HTERT RPE-1 (cell line): ENCODE measurements around the gene CD63.

ENCODE experiments used
- in situ Hi-C: fragments of 300-500 bp; cut with MboI; formaldehyde crosslinking; loops from 4 replicates; pipeline ENCODE4 v1.14.3; 2020; ENCODE audit warnings: low sequenced_read_pairs

Gene CD63

DNA sequence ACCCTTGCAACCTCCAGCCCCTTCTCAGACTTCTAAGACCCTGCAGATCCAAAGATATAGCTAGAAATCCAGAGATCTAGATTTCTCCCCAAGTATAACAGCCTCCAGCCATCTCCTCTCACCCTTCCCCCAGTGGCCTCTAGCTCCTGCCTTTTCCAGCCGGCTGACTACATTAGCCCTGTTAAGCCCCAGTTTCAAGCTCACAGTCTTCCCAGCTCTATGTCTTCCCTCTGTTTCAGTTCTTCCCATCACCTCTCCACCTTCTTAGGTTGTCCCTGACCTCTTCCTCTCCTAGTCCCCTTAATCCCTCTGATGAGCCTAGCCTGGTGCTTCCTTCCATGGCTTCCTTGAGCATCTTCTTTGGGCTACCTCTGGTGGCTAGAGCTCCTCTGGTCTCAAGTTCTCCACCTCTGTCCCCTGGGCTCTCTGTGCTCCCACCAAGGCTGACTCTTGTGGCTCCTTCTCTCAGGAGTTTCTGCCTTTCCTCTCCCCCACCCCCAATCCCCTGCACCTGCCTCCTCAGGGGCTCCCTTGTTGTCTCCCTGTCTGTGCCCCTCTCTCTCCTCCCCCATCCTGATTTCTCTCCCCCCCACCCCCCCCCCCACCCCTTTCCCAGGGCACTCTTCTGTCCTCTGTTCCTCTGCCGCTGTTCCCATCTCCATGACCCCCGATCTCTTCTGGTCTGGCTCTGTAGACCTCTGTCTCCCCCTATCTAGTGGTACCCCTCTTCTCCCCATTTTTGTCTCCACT lies 13.3 kb upstream of the CD63 start:
- in situ Hi-C loops: no loop called here

DNA sequence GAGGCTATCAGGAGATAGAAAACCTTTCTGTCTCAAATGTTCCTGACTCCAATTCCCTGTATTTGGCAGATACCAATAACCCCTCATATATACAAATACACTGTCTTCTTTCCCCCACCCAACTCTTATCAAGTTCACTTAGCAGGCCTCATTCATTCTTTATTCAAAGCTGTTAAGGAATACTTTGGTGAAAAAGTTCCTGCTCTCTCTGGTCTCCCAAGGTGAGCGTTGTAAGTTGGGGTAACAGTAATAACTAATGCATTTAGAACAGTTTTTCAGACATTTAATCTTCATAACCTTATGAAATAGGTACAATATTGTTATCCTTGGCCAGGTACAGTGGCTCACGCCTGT lies 10.2 kb upstream of the CD63 start:
- in situ Hi-C loops: no loop called here

DNA sequence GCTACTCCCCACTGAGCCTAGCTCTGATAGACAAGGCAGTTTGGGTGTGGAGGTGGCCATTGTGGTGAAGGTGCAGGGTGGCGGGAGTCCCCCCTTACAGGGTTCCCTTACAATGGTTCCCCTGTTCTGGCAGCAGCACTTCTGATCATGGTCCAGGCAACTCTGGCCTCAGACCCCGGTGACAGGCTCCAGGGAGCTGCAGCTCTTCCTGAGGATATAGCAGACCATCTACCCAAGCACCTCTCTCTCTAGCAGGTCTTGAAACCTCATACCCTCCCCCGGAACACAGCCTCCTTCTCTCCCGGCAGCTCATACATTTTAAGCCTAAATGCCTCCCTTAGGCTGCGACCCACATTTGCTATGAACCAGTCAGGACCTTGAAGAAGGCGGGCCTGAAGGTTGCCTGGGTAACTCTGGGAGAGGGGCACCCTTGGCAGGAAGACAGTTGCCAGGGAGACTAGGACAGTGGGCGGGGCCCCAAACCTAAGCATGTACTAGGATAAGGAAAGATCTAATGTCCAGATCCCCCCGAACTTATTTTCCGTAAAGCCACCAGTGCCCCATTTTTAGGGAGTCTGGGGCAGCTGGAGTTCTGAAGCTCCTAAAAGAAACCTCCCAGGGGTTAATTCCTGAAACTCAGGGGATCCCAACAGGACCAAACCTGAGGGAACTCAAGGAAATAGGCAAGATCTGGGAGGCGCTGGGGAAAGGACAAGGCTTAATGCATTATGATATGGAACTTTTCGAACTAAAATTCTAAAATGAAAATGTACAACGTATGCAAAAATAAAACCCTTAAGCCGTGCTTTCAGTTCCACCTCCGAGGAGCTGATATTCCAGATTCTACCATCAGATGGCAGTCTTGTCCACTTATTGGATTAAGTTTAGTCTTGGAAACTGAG lies 9.6 kb upstream of the CD63 start:
- in situ Hi-C loops: no loop called here

DNA sequence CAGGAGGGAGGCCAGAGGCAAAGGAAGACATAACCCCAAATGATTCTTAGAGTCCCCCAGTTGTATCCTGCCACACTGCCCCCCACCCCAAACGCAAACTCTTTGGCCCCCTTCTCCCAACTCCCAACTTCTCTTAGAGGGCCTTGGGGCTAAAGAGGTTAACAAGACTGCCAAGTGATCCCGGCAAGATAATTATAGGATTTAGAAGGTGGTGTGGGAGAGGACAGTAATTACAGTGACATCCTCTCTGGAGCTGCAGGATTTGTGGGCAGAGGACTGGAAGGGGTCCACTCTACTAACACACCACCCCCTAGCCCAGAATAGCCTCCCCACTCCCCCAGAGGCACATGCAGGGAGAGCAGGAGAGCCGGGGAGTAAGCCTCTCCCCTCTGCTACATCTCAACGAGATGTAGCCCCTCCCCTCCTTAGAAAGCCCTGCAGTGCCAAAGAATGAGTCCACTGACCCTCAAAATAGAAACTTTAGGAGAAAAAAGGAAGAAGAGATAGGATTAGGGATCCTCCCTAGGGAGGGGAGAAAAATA lies 8.8 kb upstream of the CD63 start:
- in situ Hi-C loops: no loop called here

DNA sequence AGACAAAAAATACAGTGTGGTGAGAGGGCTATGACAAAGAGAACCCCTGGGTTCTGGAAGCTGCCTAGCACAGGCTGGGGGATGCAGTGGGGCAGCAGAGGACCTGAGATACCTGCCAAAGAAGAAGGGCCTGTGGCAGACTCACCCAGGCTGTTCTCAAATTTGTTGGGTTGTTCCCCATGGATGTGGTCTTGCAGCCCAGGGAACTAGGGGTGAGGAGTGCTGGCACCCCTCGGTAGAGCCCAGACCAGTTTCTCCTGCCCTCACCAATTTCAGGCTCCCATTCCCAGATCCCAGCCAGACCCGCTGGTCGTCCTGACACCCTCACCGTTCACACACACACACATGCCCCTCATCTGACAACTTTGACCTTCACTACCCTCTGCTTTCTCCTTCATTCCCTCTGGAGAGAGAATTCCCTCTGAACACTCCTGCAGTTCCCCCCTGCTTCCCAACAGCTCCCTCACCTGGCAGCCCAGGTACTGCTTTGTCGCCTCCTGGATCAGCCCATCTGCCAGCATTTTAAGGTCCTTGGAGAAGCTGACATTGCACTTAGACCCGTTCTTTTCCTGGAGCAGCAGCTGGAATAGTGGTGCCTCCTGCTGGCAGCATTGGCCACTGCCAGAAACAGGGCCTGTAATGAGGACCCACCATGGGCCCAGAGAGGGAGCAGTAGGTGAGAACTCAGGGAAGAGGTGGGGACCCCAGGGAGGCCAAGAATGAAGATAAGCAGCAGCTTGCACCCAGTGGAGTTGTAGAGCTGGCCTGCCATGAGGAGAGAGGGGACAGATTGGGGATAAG lies 8.2 kb upstream of the CD63 start:
- in situ Hi-C loops: no loop called here

DNA sequence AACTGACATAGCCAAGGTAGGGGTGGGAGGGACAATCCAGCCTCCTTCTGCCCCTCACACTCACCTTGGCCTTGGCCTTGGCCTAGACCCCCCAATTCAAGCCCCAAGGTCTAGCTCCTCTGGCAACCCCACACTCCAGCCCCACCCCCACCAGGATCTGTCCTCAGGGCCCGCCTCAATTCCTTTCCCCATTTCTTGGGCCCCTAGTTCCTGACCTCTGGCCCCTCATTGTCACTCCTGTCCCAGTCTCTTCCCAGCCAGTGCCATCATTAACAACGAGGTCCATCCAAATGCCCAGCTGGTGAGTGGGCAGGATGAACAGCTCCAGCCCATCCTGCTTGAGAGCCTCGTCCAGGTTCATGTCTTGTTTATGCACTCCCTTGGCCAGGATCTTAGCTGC lies 7.3 kb upstream of the CD63 start:
- in situ Hi-C loops: no loop called here

DNA sequence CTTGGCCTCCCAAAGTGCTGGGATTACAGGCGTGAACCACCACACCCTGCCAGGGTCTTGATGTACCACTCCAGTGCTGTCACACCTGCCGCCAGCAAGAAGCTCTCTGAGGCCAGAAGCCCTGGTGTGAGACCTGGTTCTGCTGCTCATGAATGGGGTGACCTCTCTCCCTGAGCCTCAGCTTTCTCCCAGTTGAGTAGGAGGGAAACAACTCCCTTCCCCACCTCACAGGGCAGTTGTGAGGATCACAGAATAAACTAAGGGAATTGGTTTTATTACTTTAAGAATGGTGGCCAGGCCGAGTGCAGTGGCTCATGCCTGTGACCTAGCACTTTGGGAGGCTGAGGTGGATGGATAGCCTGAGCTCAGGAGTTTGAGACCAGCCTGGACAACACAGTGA lies 5.8 kb upstream of the CD63 start:
- in situ Hi-C loops: no loop called here

DNA sequence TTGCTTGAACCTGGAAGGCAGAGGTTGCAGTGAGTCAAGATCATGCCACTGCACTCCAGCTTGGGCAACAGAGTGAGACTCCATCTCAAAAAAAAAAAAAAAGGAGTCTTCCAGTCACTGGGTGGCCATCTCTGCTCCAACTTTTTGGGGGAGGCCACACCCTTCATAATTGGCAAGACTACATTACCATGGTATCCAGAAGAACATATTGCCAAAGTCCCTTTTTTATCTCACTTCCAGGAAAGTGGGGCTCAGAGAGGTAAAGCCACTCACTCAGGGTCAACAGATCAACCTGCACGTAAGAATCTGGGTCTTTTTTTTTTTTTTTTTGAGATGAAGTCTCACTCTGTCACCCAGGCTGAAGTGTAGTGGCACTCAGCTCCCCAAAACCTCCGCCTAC lies 5.0 kb upstream of the CD63 start:
- in situ Hi-C loops: no loop called here

DNA sequence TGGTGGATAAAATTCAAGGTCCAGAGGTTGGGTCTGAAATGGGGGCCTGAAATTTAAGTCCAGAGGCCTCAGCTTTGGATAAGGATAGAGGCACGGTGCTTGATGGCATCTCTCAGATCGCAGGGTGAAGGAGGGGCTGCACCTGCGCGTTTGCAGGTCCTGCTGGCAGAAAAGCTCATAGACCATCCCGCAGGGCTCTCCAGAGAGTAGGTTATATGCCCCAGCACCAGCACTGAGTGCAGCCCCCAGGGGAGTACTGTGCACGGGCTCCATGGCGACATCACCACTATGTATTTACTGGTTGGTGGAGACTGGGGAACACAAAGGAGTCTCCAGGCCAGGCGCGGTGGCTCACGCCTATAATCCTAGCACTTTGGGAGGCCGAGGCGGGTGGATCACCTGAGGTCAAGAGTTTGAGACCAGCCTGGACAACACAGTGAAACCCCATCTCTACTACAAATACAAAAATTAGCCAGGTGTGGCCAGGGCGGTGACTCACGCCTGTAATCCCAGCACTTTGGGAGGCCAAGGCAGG lies 4.3 kb upstream of the CD63 start:
- in situ Hi-C loops: no loop called here

DNA sequence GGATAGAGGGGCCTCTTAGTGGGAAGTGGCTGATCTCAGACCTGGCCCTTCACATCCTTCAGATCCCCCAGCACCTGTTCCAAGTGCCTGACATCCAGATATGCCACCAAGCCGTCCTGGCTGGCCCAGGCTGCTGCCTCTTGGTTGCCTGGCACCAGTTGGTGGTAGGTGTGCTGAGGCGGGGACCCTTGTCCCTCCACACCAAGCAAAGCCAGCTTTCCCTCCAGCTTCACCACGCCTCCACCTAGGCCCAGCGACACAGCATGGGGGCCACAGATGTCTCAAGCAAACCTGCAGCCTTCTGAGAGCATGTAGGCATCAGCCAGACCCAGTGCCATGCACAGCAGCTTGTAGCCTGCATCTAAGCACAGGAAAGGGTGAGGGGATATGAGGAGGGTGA lies 3.5 kb upstream of the CD63 start:
- in situ Hi-C loops: no loop called here

DNA sequence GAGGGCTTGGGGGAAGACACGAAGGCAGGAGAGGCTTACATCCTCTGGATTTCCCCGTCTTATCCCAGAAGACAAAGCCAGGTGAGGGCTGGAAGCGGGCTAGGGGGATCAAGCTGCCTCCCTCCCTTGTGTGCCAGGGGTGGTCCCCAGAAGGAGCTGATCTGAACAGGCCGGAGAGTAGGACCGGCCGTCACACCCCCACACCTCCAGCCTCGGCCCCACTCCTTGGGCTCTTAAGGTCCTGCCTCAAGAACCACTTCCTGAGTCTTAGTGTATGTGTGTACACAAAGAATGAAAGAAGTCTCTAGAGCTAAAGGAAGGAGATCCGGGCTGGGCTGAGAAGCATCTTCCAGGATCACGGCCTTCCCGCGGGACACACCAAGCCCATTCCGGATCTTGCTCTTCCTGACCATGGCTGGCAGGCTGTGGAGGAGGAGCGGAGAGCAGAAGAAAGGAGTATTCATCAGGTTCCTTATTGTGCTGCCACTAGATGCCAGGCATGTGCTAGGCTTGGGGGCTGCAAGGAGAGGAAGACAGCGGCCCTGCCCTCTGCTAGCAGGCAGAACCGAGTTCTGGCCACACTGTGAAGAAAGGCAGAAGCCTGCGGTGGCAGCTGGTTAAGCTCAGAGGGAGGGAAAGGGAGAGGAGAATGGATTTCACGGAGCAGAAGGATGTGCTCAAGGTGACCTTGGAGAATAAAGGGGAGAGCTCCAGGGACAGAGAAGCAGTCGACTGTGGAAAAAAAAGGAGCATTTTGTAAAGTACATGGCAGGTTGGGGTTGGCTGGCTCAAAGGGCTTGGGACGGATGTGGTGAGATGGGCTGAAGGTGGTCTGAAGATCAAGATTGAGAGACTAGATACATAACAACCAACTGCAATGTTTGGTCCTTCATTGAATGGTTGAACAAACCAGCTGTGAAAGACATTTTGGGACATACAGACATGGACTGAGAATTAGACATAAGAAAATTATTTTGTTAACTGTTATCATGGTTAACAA lies 1.3 kb upstream of the CD63 start:
- in situ Hi-C loops: no loop called here

DNA sequence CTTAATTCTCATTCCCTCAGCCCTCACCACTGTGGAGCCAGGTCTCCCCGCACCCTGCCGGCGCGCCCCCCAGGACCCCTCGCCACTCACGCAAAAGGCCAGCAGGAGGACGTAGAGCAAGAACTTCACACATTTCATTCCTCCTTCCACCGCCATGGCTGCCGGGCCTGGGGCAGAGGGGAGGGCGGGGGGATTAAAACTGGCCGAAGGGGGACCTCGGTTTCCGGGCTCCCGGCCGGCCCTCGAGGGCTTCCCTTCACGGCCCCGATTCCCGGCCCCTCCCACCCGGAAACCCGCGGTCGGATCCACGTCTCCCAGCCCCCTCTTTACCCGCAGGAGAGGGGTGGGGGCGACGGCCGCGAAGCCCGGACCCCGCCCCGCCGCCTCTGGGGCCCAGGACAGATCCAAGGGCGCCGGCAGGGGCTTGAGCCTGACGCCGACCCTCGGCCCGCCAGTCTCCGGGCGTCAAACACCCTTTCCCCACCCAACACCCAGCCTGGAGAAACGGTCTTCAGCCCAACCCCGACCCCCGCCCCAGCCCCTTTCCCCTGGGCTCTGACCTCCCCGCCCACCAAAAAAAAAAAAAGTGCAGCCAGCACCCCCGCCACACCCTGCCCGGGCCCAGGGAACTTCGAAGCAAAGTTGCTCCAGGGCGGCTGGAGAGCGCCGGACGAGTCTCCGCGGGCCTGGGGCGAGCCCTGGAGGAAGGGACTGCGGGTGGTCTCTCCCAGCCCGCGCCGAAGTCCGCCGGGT lies 447 bp downstream of the CD63 start:
- in situ Hi-C loops: no loop called here

DNA sequence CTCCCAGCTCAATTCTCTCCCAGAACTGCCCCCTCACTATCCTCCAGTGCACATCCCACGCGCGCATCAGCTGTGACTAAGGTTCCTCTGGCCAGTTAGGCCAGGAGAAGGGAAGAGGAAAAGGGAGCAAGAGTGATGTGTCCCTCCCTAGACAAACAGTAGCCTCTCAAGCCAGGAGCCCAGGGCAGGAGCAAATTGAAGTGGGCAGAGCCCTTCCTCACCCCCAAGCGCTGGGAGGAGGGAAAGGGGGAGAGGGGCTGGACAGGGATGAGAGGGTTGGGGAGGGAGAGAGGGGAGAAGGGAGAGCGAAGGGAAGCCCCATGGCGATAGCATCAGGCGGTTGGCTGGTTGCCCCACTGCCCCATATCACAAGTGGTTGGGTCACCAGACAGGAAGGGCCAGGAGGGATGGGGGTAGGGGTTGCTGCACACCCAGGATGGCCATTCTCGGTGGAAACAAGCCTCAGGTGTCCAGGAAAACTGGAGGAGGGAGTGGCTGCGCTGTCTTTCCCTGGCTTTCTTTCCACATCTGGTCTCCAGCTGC lies 1.1 kb downstream of the CD63 start:
- in situ Hi-C loops: no loop called here

DNA sequence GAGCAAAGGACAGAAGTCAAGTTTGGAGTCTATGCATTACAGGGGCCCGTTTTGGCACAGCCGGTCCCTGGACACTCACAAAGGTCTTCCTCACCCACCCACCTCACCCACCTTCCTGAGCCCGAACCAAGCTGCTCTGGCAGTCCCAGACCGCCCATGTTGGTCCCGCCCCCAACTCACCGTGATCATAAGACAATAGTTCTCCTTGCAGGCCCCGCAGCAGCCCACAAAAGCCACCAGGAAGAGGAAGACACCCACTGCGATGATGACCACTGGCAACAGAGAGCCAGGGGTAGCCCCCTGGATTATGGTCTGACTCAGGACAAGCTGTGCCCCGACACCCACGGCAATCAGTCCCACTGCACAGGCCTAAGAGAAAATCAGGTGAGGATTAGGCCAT lies 1.8 kb downstream of the CD63 start:
- in situ Hi-C loops: no loop called here

DNA sequence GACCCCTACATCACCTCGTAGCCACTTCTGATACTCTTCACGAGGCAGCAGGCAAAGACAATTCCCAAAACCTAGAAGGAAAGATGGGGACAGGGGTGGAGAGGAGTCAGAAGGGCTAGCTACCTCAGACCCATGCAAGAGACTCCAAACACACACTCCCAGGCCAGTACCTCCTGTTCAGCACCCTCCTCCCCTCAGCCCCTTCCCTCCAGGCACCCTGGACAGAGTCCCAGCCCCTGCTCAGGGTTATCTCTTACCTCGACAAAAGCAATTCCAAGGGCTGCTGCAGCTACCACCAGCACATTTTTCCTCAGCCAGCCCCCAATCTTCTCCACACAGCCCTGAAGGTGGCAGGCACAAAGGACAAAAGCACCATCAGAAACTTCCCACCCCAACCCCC lies 3.3 kb downstream of the CD63 start:
- in situ Hi-C loops: no loop called here

DNA sequence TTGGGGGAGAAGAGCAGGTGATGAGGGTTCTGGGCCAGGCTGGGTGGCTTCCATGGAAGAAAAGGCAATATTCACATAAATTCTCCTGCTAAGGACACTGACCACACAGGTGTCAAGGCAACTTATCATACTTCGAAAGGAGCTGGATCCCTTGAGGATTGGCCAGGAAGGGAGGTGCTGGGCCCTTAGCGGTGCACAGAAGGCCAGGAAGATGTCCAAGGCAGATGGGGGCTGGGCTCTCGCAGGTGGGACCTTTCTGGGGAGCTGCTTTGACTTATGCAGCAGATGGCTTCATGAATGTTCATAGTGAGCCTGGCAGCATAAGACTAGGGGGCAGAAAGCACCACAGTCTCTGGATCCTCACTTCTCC lies 3.9 kb downstream of the CD63 start:
- in situ Hi-C loops: no loop called here

DNA sequence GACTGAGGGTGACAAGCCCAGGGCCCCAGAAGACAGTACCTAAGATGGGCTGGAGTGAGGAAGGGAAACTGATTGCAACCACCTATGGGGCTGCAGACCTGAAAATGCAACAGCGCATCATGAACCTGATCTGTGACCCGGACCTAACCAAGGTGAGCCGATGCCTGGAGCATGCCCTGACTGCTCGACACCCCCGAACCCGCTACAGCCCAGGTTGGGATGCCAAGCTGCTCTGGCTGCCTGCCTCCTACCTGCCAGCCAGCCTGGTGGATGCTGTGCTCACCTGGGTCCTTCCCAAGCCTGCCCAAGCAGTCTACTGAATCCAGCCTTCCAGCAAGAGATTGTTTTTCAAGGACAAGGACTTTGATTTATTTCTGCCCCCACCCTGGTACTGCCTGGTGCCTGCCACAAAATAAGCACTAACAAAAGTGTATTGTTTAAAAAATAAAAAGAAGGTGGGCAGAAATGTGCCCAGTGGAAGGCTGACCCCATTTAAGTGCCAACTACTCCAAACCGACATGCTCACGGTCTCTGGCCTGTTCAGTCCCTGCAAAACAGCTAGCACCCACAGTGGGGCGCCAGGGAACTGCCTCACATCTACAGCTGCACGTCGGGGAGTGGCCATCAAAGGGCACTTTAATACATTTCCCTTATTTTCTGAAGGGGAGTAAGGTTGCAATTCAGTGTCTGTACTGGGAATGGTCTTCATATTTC lies 4.4 kb downstream of the CD63 start:
- in situ Hi-C loops: no loop called here

DNA sequence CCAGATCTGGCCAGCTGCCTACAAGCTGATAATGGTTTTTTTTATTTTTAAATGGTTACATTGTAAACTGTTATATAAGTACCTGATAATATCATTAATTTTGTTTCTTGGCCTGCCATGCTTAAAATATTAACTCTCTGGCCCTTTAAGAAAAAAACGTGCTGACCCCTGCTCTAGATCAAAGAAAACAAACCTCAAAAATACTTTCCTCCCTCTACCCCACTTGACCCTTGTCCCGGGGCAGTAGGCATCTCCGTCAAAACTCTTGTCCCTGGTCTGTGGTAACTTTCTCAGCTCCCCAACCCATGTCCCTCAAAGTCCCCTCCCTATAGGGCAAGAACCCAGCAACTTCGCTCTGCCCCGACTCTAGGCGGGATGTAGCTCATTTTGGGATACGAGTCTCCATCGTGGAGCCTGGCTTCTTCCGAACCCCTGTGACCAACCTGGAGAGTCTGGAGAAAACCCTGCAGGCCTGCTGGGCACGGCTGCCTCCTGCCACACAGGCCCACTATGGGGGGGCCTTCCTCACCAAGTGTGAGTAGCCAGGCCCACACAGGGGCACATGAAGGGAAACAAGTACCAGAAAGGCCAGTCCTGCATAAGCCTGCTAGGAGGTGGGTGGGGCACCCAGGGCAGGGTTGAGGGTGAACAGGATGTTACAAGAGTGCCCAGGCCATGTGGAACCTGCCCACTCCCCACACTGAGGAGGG lies 5.1 kb downstream of the CD63 start:
- in situ Hi-C loops: no loop called here
